Nephron progenitor cell (in vitro differentiated cells): Measurements from ENCODE around the gene COMMD10.

Experiments used
- DNase-seq: peaks from one replicate; pipeline ENCODE4 v3.0.0; 2021
- H3K27ac Mint-ChIP-seq: 2 replicates; pipeline ENCODE4 v1.8.0; 2021; ENCODE audit warnings: mild to moderate bottlenecking, moderate library complexity, mixed read lengths
- H3K27me3 Mint-ChIP-seq: 2 replicates; pipeline ENCODE4 v1.8.0; 2021; ENCODE audit warnings: mild to moderate bottlenecking, low read depth, mixed read lengths; ENCODE audit not compliant: poor library complexity
- H3K36me3 Mint-ChIP-seq: 2 replicates; pipeline ENCODE4 v1.8.0; 2021; ENCODE audit warnings: low read depth, mixed read lengths
- H3K4me1 Mint-ChIP-seq: 2 replicates; pipeline ENCODE4 v1.8.0; 2021; ENCODE audit warnings: mixed read lengths
- H3K4me3 Mint-ChIP-seq: 2 replicates; pipeline ENCODE4 v1.8.0; 2021; ENCODE audit warnings: mild to moderate bottlenecking, moderate library complexity, mixed read lengths
- H3K9me3 Mint-ChIP-seq: 2 replicates; pipeline ENCODE4 v1.8.0; 2021; ENCODE audit warnings: mild to moderate bottlenecking, moderate library complexity, mixed read lengths
- TF ChIP-seq, protein P1 (sequence below): fragments of 200-600 bp; sonication (generic); IDR thresholded peaks from 2 replicates; pipeline ENCODE4 v1.5.0; 2021; ENCODE audit warnings: antibody characterized with exemption

The COMMD10 gene

DNA sequence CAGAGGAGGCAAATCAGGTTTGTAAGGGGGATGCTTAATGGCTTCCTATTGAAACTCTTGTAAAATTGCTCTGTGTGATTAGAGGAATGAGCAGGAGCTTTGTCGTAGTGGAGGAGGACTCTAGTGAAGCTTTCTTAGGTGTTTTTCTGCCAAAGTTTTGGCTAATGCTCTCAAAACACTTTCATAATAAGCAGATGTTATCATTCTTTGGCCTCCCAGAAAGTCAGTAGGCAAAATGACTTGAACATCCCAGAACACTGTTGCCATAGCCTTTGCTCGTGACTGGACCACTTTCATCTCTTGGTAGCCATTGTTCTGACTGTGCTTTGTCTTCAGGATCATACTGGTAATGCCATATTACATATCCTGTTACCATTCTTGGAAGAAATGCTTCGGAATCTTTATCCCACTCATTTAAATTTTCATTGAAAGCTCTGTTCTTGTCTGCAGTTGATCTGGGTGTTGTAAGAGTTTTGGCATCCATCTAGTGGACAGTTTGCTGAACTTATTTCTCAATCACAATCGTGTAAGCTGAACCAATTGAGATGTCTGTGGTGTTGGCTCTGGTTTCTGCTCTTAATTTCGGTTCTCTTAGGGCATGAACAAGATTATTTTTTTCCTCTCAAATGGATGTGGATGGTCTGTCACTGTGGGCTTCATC is 187.6 kb downstream of the COMMD10 start:
- H3K4me1 Mint-ChIP-seq = no peaks in the 10 kb centered on the region
- no peak overlapping the region for H3K27ac Mint-ChIP-seq
- no peak for DNase-seq
- no peak overlapping the region for H3K4me3 Mint-ChIP-seq
- TF ChIP-seq, protein P1, sequence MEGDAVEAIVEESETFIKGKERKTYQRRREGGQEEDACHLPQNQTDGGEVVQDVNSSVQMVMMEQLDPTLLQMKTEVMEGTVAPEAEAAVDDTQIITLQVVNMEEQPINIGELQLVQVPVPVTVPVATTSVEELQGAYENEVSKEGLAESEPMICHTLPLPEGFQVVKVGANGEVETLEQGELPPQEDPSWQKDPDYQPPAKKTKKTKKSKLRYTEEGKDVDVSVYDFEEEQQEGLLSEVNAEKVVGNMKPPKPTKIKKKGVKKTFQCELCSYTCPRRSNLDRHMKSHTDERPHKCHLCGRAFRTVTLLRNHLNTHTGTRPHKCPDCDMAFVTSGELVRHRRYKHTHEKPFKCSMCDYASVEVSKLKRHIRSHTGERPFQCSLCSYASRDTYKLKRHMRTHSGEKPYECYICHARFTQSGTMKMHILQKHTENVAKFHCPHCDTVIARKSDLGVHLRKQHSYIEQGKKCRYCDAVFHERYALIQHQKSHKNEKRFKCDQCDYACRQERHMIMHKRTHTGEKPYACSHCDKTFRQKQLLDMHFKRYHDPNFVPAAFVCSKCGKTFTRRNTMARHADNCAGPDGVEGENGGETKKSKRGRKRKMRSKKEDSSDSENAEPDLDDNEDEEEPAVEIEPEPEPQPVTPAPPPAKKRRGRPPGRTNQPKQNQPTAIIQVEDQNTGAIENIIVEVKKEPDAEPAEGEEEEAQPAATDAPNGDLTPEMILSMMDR = no peak
- H3K36me3 Mint-ChIP-seq = peaks cover 39% of the 10 kb centered on the region
- H3K9me3 Mint-ChIP-seq = peaks cover 18% of the 10 kb centered on the region
- no peaks in the 10 kb centered on the region for H3K27me3 Mint-ChIP-seq

DNA sequence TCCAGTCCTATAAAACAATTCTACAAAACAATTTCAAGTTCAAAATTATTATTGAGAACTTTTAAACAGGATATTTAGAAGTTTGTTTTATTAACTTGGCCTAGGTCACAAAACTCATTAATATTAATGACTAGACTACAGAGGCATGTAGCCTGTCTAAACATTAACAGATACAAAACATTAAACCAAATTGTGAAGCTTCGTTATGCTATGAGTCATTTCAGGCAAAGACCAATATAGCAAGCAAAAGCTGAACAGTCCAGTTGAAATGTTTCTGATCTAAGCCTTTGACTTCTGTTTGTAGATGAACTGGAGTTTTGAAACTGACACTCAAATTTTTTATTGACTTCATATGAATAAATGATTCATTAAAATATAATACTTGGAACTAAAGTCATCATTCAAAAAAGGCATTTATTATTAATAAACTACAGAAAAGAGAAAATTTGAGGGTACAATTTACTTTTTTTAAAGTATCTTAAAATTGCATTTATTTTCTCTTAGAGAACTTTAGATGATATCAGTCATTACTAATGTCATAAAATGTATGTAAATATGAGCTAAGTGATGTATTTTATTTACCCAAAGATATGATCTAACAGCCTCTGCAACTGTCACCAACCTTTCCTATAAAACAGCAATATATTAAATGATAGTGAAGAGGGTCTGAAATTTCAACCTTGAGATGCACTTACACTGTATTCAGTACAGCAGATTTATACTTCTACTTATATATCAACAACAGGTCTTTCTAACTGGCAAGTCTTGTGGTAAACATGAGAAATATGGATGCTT is 188.8 kb downstream of the COMMD10 start:
- Mint-ChIP-seq H3K36me3 (peaks cover 42% of the 10 kb centered on the region), H3K4me1 (no peaks in the 10 kb centered on the region), H3K4me3 (no peak overlapping the region), H3K27ac (no peak overlapping the region), H3K27me3 (no peaks in the 10 kb centered on the region), H3K9me3 (peaks cover 20% of the 10 kb centered on the region)
- no peak for DNase-seq
- TF ChIP-seq, protein P1 = no peak

DNA sequence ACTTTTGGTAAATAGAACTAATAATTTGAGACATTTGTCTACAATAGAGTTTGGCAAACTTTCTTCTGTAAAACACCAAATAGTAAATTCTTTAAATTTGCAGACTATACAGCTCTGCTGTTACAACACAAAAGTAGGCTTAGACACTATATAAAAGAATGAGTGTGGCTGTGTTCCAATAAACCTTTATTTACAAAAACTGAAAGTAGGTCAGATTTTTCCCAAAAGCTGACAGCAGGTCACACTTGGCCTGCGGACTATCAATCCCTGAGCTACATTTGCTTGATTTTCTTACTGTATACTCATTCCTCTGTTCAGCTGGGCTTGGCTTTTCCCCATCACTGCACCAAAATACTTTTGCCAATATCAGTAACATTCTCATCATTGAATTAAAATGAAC is 189.4 kb downstream of the COMMD10 start:
- DNase-seq = no peak
- H3K9me3 Mint-ChIP-seq = peaks cover 20% of the 10 kb centered on the region
- peaks cover 42% of the 10 kb centered on the region for H3K36me3 Mint-ChIP-seq
- TF ChIP-seq, protein P1 = no peak
- no peaks in the 10 kb centered on the region for H3K27me3 Mint-ChIP-seq
- H3K4me3 Mint-ChIP-seq = no peak overlapping the region
- no peak overlapping the region for H3K27ac Mint-ChIP-seq
- H3K4me1 Mint-ChIP-seq = no peaks in the 10 kb centered on the region

DNA sequence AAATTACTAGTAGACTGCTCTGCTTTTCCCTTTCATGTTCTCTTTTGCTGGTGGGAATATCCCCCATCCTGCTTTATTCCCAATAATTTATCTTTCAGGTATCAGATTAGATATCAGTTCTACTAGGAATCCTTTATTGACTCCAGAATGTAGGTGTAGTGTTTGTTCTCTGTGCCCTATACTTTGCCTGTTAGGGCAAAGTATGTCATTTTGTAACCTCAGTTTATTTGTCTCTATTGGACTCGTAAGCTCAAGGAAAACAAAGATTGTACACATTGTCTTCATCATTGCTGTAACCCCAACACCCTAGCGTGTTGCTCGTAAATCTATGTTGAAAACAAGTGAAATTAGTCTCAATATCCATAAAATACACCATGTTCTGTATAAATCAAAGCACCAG is 190.5 kb downstream of the COMMD10 start:
- Mint-ChIP-seq H3K36me3 (peaks cover 39% of the 10 kb centered on the region), H3K4me3 (no peak overlapping the region), H3K4me1 (no peaks in the 10 kb centered on the region), H3K9me3 (peaks cover 20% of the 10 kb centered on the region), H3K27me3 (no peaks in the 10 kb centered on the region), H3K27ac (no peak overlapping the region)
- TF ChIP-seq, protein P1 = no peak
- no peak for DNase-seq

- H3K4me3 Mint-ChIP-seq = no peak overlapping the region
- peaks cover 29% of the 10 kb centered on the region for H3K36me3 Mint-ChIP-seq
- TF ChIP-seq, protein P1 = no peak
- H3K4me1 Mint-ChIP-seq = no peaks in the 10 kb centered on the region
- peaks cover 20% of the 10 kb centered on the region for H3K9me3 Mint-ChIP-seq
- no peak for DNase-seq
- no peak overlapping the region for H3K27ac Mint-ChIP-seq
- H3K27me3 Mint-ChIP-seq = no peaks in the 10 kb centered on the region
Measured at GRCh38 chr5:116276952-116277351, 192.1 kb downstream of the COMMD10 start.
